SK-N-SH (cell line): ENCODE measurements around the gene LTBR. TPM values are rescaled to one million over a fixed set of nuclear protein-coding genes. Genes with fewer than 3 reads are reported as not detected.

Source experiments
- CTCF ChIA-PET: fragments of 300-600, 350-600 bp; formaldehyde crosslinking; extraction: SDS; loops from one replicate; lab custom pipeline; 2021; lab: Yijun Ruan, JAX
- POLR2A ChIA-PET: fragments of 350-600 bp; sonication (Branson Sonifier 250); formaldehyde crosslinking; extraction: SDS; loops from one replicate; lab custom pipeline; 2020; ENCODE audit warnings: antibody characterized with exemption, inconsistent platforms; lab: Yijun Ruan, JAX
- DNase-seq: peaks from one replicate; pipeline ENCODE4 v3.0.0; 2012
- H2AFZ ChIP-seq: fragments of 200-600 bp; sonication (generic); 2 replicates; pipeline ENCODE4 v1.8.1; 2016; ENCODE audit warnings: antibody characterized with exemption, mild to moderate bottlenecking, low read depth
- H3F3A ChIP-seq: fragments of 200-600 bp; sonication (generic); replicated peaks from 2 replicates; pipeline ENCODE3; 2016; ENCODE audit warnings: antibody characterized with exemption, mild to moderate bottlenecking; ENCODE audit not compliant: insufficient read depth
- H3K27ac ChIP-seq, 2 experiments: fragments of 200-500 bp in 1 of 2; fragments of 200-600 bp in 1 of 2; sonication (Bioruptor generic) in 1 of 2; sonication (generic), shearing (Covaris generic) in 1 of 2; 2 replicates each; pipeline versions ENCODE4 v1.5.1 to v1.6.1; 2014 to 2016; ENCODE audit warnings: low read depth in 2 of 2, inconsistent platforms in 1 of 2, low read length in 1 of 2, mild to moderate bottlenecking in 1 of 2, mixed read lengths in 1 of 2
- H3K27me3 ChIP-seq: fragments of 200-600 bp; sonication (generic), shearing (Covaris generic); 2 replicates; pipeline ENCODE4 v1.6.1; 2016; ENCODE audit warnings: mixed run types; ENCODE audit not compliant: insufficient read depth
- H3K36me3 ChIP-seq, 2 experiments: fragments of 200-500 bp in 1 of 2; fragments of 200-600 bp in 1 of 2; sonication (Bioruptor generic) in 1 of 2; sonication (generic) in 1 of 2; replicated peaks in 1 of 2; 2 replicates each; pipeline versions ENCODE3 to v1.5.1; 2014 to 2016; ENCODE audit warnings: low read length in 1 of 2, mild to moderate bottlenecking in 1 of 2; ENCODE audit not compliant: insufficient read depth in 2 of 2, control insufficient read depth in 1 of 2
- H3K4me1 ChIP-seq, 2 experiments: fragments of 200-500 bp in 1 of 2; fragments of 200-600 bp in 1 of 2; sonication (Bioruptor generic) in 1 of 2; sonication (generic), shearing (Covaris generic) in 1 of 2; 2 replicates each; pipeline versions ENCODE4 v1.5.1 to v1.6.1; 2014 to 2016; ENCODE audit warnings: low read depth in 1 of 2, low read length in 1 of 2, mixed run types in 1 of 2; ENCODE audit not compliant: insufficient read depth in 2 of 2, control insufficient read depth in 1 of 2
- H3K4me2 ChIP-seq: fragments of 200-600 bp; sonication (generic), shearing (Covaris generic); 2 replicates; pipeline ENCODE4 v1.6.1; 2017; ENCODE audit warnings: mixed run types
- H3K4me3 ChIP-seq, 2 experiments: fragments of 200-500 bp in 1 of 2; fragments of 200-600 bp in 1 of 2; sonication (Bioruptor generic) in 1 of 2; sonication (generic), shearing (Covaris generic) in 1 of 2; 2 replicates each; pipeline versions ENCODE4 v1.5.1 to v1.8.1; 2014 to 2016; ENCODE audit warnings: low read depth in 2 of 2, inconsistent platforms in 1 of 2, low read length in 1 of 2, mild to moderate bottlenecking in 1 of 2, mixed read lengths in 1 of 2, moderate library complexity in 1 of 2
- H3K79me2 ChIP-seq: fragments of 200-600 bp; sonication (generic); 2 replicates; pipeline ENCODE4 v1.8.1; 2017; ENCODE audit warnings: mild to moderate bottlenecking; ENCODE audit not compliant: insufficient read depth
- H3K9ac ChIP-seq: fragments of 200-600 bp; sonication (generic); 2 replicates; pipeline ENCODE4 v1.6.1; 2017; ENCODE audit warnings: mixed run types
- H3K9me2 ChIP-seq: fragments of 200-600 bp; sonication (generic); 2 replicates; pipeline ENCODE4 v1.6.1; 2017; ENCODE audit warnings: mixed run types
- H3K9me3 ChIP-seq: fragments of 200-600 bp; sonication (generic); 2 replicates; pipeline ENCODE4 v1.6.1; 2017; ENCODE audit warnings: mixed run types, mild to moderate bottlenecking, moderate library complexity
- H4K20me1 ChIP-seq: fragments of 200-600 bp; sonication (generic); 2 replicates; pipeline ENCODE4 v1.6.1; 2017; ENCODE audit warnings: mild to moderate bottlenecking, mixed run types; ENCODE audit not compliant: insufficient read depth
- CHD2 ChIP-seq: fragments of 150-350 bp; IDR thresholded peaks from 2 replicates; pipeline ENCODE4 v1.6.1; 2018; ENCODE audit warnings: low read length; ENCODE audit not compliant: partially characterized antibody
- CTCF ChIP-seq: fragments of 200-600 bp; sonication (generic); IDR thresholded peaks from 2 replicates; pipeline ENCODE4 v1.6.1; 2017; ENCODE audit warnings: antibody characterized with exemption, mild to moderate bottlenecking, moderate library complexity
- EP300 ChIP-seq, 2 experiments: IDR thresholded peaks; 2 replicates each; pipeline versions ENCODE4 v1.4.0 to v1.6.1; 2012; ENCODE audit warnings: borderline replicate concordance in 1 of 2, low read depth in 1 of 2, low read length in 1 of 2
- EZH2phosphoT487 ChIP-seq: fragments of 200-600 bp; sonication (generic); IDR thresholded peaks from 2 replicates; pipeline ENCODE4 v1.6.1; 2017; ENCODE audit warnings: low read depth, mixed run types, mild to moderate bottlenecking, antibody characterized with exemption, moderate library complexity, borderline replicate concordance
- FOSL2 ChIP-seq: IDR thresholded peaks from 2 replicates; pipeline ENCODE4 v1.4.0; 2012; ENCODE audit warnings: low read depth, mild to moderate bottlenecking, moderate library complexity, borderline replicate concordance
- GABPA ChIP-seq: IDR thresholded peaks from 2 replicates; pipeline ENCODE4 v1.4.0; 2012; ENCODE audit warnings: low read depth, mild to moderate bottlenecking
- MEF2A ChIP-seq: IDR thresholded peaks from 2 replicates; pipeline ENCODE4 v1.4.0; 2012; ENCODE audit warnings: low read depth, borderline replicate concordance
- NRF1 ChIP-seq: IDR thresholded peaks from 2 replicates; pipeline ENCODE4 v1.6.1; 2012; ENCODE audit warnings: low read depth, mild to moderate bottlenecking, low read length
- PBX3 ChIP-seq: IDR thresholded peaks from 2 replicates; pipeline ENCODE4; 2012
- REST ChIP-seq: IDR thresholded peaks from 2 replicates; pipeline ENCODE4 v1.6.1; 2012; ENCODE audit warnings: mild to moderate bottlenecking, low read depth, low read length, moderate library complexity
- RXRA ChIP-seq: IDR thresholded peaks from 2 replicates; pipeline ENCODE4 v1.4.0; 2012; ENCODE audit warnings: low read depth, mild to moderate bottlenecking, borderline replicate concordance
- SIN3A ChIP-seq: IDR thresholded peaks from 2 replicates; pipeline ENCODE4 v1.6.1; 2012; ENCODE audit warnings: low read depth, mild to moderate bottlenecking, low read length, moderate library complexity, borderline replicate concordance
- TAF1 ChIP-seq: IDR thresholded peaks from 2 replicates; pipeline ENCODE4 v1.6.1; 2012; ENCODE audit warnings: low read depth, mild to moderate bottlenecking, low read length, moderate library complexity, borderline replicate concordance
- TEAD4 ChIP-seq: IDR thresholded peaks from 2 replicates; pipeline ENCODE4 v1.4.0; 2012; ENCODE audit warnings: mild to moderate bottlenecking, borderline replicate concordance; ENCODE audit not compliant: insufficient read depth
- YY1 ChIP-seq: IDR thresholded peaks from 2 replicates; pipeline ENCODE4 v1.4.0; 2012; ENCODE audit warnings: low read depth, mild to moderate bottlenecking
- ZBTB33 ChIP-seq: IDR thresholded peaks from 2 replicates; pipeline ENCODE4 v1.4.0; 2012; ENCODE audit warnings: low read depth, borderline replicate concordance
- WGBS: methylation state at CpG from one replicate; pipeline ENCODE4 v1.1.6; 2017; ENCODE audit warnings: low lambda C conversion rate; 5-methylcytosine and 5-hydroxymethylcytosine counted together
- polyA plus RNA-seq, 3 experiments: library from polyadenylated mRNA; depleted of rRNA; stranded (reverse); fragments of >200 nt; gene quantifications; 2 replicates each; pipeline ENCODE4 v1.2.3, GENCODE V29; 2012

LTBR gene
- polyA plus RNA-seq (2012; rRNA removed): 0.10 and 0.12 TPM in 2 replicates
- polyA plus RNA-seq (2012; cell fraction: cytosol; rRNA removed): 0.03 and 0.06 TPM in 2 replicates
- 0.32 and 0.73 TPM in 2 replicates for polyA plus RNA-seq (2012; cell fraction: nucleus; rRNA removed)

- Histone ChIP-seq H3K9me2 (no peaks in the 10 kb centered on the region), H3K36me3 (no peaks in the 10 kb centered on the region), H3K4me2 (no peak within 1 kb of the TSS), H3K27me3 (no peaks in the 10 kb centered on the region), H3K4me1 (no peaks in the 10 kb centered on the region; a peak in 1 of 4 replicates), H3K9me3 (no peaks in the 10 kb centered on the region), H2AFZ (no peak within 1 kb of the TSS), H3K9ac (no peak within 1 kb of the TSS), H3K79me2 (no peaks in the 10 kb centered on the region), H4K20me1 (no peaks in the 10 kb centered on the region), H3K4me3 (no peak within 1 kb of the TSS), H3K27ac (no peak within 1 kb of the TSS), H3F3A (no peaks in the 10 kb centered on the region)
- DNase-seq: no peak
- WGBS: 81% methylated on average over 35 of the region's 62 CpGs
- TF ChIP-seq TAF1: no peak
- no peak for TF ChIP-seq MEF2A
- no peak for TF ChIP-seq GABPA
- no peak for TF ChIP-seq FOSL2
- no peak for TF ChIP-seq PBX3
- no peak for TF ChIP-seq NRF1
- TF ChIP-seq RXRA: no peak
- TF ChIP-seq EZH2phosphoT487: no peak
- TF ChIP-seq CTCF: no peak
- no peak for TF ChIP-seq EP300 (IDR thresholded peaks at IDR 0.05; ENCODE audit: borderline replicate concordance in 1 of 2, low read depth in 1 of 2, low read length in 1 of 2)
- no peak for TF ChIP-seq CHD2
- POLR2A ChIA-PET: no interaction called here
- CTCF ChIA-PET: no interaction called here
These were observed at the start of gene LTBR for GRCh38 chr12:6383572-6384498. Gene LTBR (plus strand): TSS chr12:6384162. CDS start chr12:6384359, 197 bp downstream.

- Histone ChIP-seq H3K4me2 (peak overlapping the region; percentile 88), H3K9ac (peak overlapping the region; percentile 83; the same call in 1 of the 2 replicates), H3K4me1 (peaks cover 36 to 66% of the 10 kb centered on the region in 2 experiments), H3K36me3 (peaks cover 39 to 40% of the 10 kb centered on the region in 2 experiments), H3K27me3 (no peaks in the 10 kb centered on the region), H4K20me1 (peaks cover 8% of the 10 kb centered on the region; the same call in 1 of the 2 replicates), H3K4me3 (no peak overlapping the region), H3K79me2 (peaks cover 75% of the 10 kb centered on the region), H3K27ac (peak overlapping the region; percentile 96 to 100), H2AFZ (no peak overlapping the region), H3K9me3 (no peaks in the 10 kb centered on the region), H3K9me2 (no peaks in the 10 kb centered on the region), H3F3A (peaks cover 65% of the 10 kb centered on the region)
- POLR2A ChIA-PET: interaction anchor here (0.6 kb wide), 1 partner anchor 136 kb away, joined by 3 read pairs; the partner anchor contains the start of gene VAMP1
- CTCF ChIA-PET: interaction anchor here (2.5 kb wide), 1 partner anchor 131 kb away, joined by 10 read pairs; no protein-coding TSS in a partner anchor
- DNase-seq: no peak
- 80% methylated on average over 5 of the region's 5 CpGs for whole genome bisulfite sequencing
- TF ChIP-seq GABPA (no peak), FOSL2 (no peak), NRF1 (no peak), ZBTB33 (no peak), REST (no peak), TEAD4 (no peak), SIN3A (no peak), YY1 (no peak)
These were observed 49.6 kb upstream of the LTBR start for GRCh38 chr12:6334359-6334758.
